PFSK-1 (cell line): ENCODE results near the gene LDLRAD3.

Experiments
- FOXP2 ChIP-seq: optimal IDR thresholded peaks from 2 replicates; pipeline ENCODE3; 2011; ENCODE audit warnings: borderline replicate concordance, control low read depth, inconsistent platforms; ENCODE audit not compliant: insufficient read depth; ENCODE audit errors: extremely low read length, extremely low read depth
- POLR2AphosphoS5 ChIP-seq: IDR thresholded peaks from 2 replicates; pipeline ENCODE4 v1.6.1; 2012; ENCODE audit warnings: low read depth, mild to moderate bottlenecking, control low read depth, low read length, moderate library complexity
- REST ChIP-seq, 2 experiments: IDR thresholded peaks; 2 replicates each; pipeline versions ENCODE4 v1.6.1 to v1.8.0; 2011 to 2012; ENCODE audit warnings: low read depth in 2 of 2, low read length in 2 of 2, control low read depth in 1 of 2, inconsistent platforms in 1 of 2, mild to moderate bottlenecking in 1 of 2, moderate library complexity in 1 of 2; ENCODE audit not compliant: insufficient read depth in 1 of 2
- SIN3A ChIP-seq: IDR thresholded peaks from 2 replicates; pipeline ENCODE4 v1.6.1; 2012; ENCODE audit warnings: mild to moderate bottlenecking, low read length, moderate library complexity, borderline replicate concordance; ENCODE audit not compliant: insufficient read depth
- TAF1 ChIP-seq: IDR thresholded peaks from 2 replicates; pipeline ENCODE4 v1.6.1; 2012; ENCODE audit warnings: low read length, control low read depth, borderline replicate concordance; ENCODE audit not compliant: insufficient read depth

LDLRAD3 gene

GRCh38 chr11:36167073-36167472 lies 223.2 kb downstream of the LDLRAD3 start:
- TF ChIP-seq REST (IDR thresholded peaks at IDR 0.05; ENCODE audit: insufficient read depth in 1 of 2, low read depth in 2 of 2, low read length in 2 of 2) (no peak), TAF1 (no peak), FOXP2 (no peak), POLR2AphosphoS5 (no peak), SIN3A (no peak)

GRCh38 chr11:36167729-36168128 lies 223.9 kb downstream of the LDLRAD3 start:
- TF ChIP-seq SIN3A = no peak
- TF ChIP-seq REST (IDR thresholded peaks at IDR 0.05; ENCODE audit: insufficient read depth in 1 of 2, low read depth in 2 of 2, low read length in 2 of 2) = no peak
- TF ChIP-seq FOXP2 = no peak
- TF ChIP-seq POLR2AphosphoS5 = no peak
- no peak for TF ChIP-seq TAF1

GRCh38 chr11:36177836-36178235 lies 234.0 kb downstream of the LDLRAD3 start:
- no peak for TF ChIP-seq FOXP2

GRCh38 chr11:36186340-36187175 lies 242.7 kb downstream of the LDLRAD3 start:
- TF ChIP-seq POLR2AphosphoS5 (no peak), REST (IDR thresholded peaks at IDR 0.05; ENCODE audit: insufficient read depth in 1 of 2, low read depth in 2 of 2, low read length in 2 of 2) (no peak), TAF1 (no peak), SIN3A (no peak), FOXP2 (no peak)

GRCh38 chr11:36187622-36188021 lies 243.8 kb downstream of the LDLRAD3 start:
- no peak for TF ChIP-seq SIN3A
- no peak for TF ChIP-seq FOXP2
- no peak for TF ChIP-seq TAF1
- no peak for TF ChIP-seq POLR2AphosphoS5
- TF ChIP-seq REST (IDR thresholded peaks at IDR 0.05; ENCODE audit: insufficient read depth in 1 of 2, low read depth in 2 of 2, low read length in 2 of 2) = no peak
